ENCODE data around the gene GPS2. TPM values are rescaled to one million over a fixed set of nuclear protein-coding genes. Genes with fewer than 3 reads are reported as not detected.

Gene GPS2
- total and polyA plus RNA-seq, 2 of the 4 experiments (the other 2 are of a cell fraction) = 36.2 to 50.9 TPM

DNA sequence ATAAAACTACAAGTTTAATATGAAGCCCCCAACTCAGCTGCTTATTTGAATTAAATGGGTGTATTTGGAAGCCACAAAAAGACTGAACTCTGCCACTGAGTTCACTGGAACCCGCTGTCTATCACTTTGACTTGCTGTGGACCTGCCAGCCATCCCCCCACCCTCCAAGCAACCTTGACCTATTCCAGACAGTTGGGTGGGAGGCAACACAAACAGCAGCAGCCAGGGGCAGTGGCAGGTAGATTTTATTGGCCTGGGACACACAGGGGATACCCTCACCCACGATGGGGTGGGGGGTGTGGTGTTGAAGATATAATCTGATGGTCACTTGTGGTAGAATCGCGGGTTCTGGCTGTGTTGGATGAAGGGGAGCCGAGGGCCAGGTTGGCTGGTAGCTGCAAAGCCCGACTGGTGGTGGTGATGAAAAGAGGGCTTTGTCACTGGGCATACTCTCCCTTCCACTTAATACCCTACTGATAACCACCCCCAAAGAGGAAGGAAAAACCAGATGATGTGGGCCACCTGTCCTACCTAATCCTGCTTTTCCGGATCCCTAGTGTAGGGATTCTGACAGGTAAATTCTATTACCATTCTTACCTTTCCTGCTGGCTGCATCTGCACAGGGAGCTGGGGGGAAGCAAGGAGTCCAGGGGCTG, 2.6 kb downstream of the GPS2 start:
- ChIA-PET POLR2A (ENCODE audit: unreplicated experiment) (no interaction called here), CTCF (no interaction called here)
- Histone ChIP-seq H3K4me2 (ENCODE audit: low read depth, low read length) (no peak overlapping the region), H2AFZ (replicated peaks; ENCODE audit: low read length, poor library complexity) (no peak overlapping the region), H3K9me1 (ENCODE audit: insufficient read depth, low read length) (peaks cover 16% of the 10 kb centered on the region), H4K8ac (ENCODE audit: low read depth in 2 of 2, low read length in 2 of 2) (no peak overlapping the region), H3K56ac (ENCODE audit: extremely low read depth, insufficient read depth, low read length) (no peak overlapping the region), H3K36me3 (ENCODE audit: control insufficient read depth, insufficient read depth, low read length) (peaks cover 45% of the 10 kb centered on the region), H2BK120ac (ENCODE audit: low read depth, low read length) (no peak overlapping the region), H3K4me3 (ENCODE audit: insufficient read depth, low read depth, low read length) (no peak overlapping the region), H4K91ac (ENCODE audit: insufficient read depth, low read depth, low read length) (no peak overlapping the region), H3K9me3 (ENCODE audit: control insufficient read depth, insufficient read depth, low read length) (no peaks in the 10 kb centered on the region), H3K4ac (ENCODE audit: low read depth, low read length) (no peak overlapping the region), H3K14ac (replicated peaks; ENCODE audit: low read depth, low read length) (no peak overlapping the region), H2BK5ac (ENCODE audit: low read depth, low read length, poor library complexity, severe bottlenecking) (no peak overlapping the region), H2BK15ac (ENCODE audit: low read depth, low read length) (no peak overlapping the region), H3K9ac (ENCODE audit: low read depth, low read length) (no peak overlapping the region), H4K5ac (ENCODE audit: low read depth, low read length) (no peak overlapping the region), H3K23ac (ENCODE audit: low read depth, low read length) (no peak overlapping the region), H2AK9ac (replicated peaks; ENCODE audit: low read depth, low read length, poor library complexity) (peak overlapping the region; percentile 68), H3K27ac (ENCODE audit: insufficient read depth, low read length) (no peak overlapping the region), H3K27me3 (ENCODE audit: control insufficient read depth, insufficient read depth, low read length) (no peaks in the 10 kb centered on the region), H3K18ac (ENCODE audit: low read depth, low read length) (no peak overlapping the region), H2BK20ac (ENCODE audit: low read depth, low read length) (no peak overlapping the region), H4K20me1 (ENCODE audit: insufficient read depth, low read length) (peaks cover 65% of the 10 kb centered on the region), H3K79me1 (ENCODE audit: low read depth in 1 of 2, low read length in 2 of 2) (peaks cover 25 to 66% of the 10 kb centered on the region in 2 experiments), H3K4me1 (ENCODE audit: control insufficient read depth, insufficient read depth, low read length) (peaks cover 7% of the 10 kb centered on the region), H2AK5ac (ENCODE audit: low read depth, low read length) (no peak overlapping the region)
- intact Hi-C loops (cut with micrococcal nuclease) = no loop called here
- TF ChIP-seq RFX5 (IDR thresholded peaks at IDR 0.05; ENCODE audit: low read depth, low read length) = no peak
- no peak for TF ChIP-seq RAD21 (IDR thresholded peaks at IDR 0.05; ENCODE audit: low read length)
- TF ChIP-seq SMC3 (IDR thresholded peaks at IDR 0.05; ENCODE audit: low read depth, low read length) = no peak
- no peak for TF ChIP-seq POLR2A (IDR thresholded peaks at IDR 0.05; ENCODE audit: low read depth, low read length)
- TF ChIP-seq MAZ (IDR thresholded peaks at IDR 0.05; ENCODE audit: borderline replicate concordance, low read depth, low read length) = no peak
- TF ChIP-seq, protein P1, sequence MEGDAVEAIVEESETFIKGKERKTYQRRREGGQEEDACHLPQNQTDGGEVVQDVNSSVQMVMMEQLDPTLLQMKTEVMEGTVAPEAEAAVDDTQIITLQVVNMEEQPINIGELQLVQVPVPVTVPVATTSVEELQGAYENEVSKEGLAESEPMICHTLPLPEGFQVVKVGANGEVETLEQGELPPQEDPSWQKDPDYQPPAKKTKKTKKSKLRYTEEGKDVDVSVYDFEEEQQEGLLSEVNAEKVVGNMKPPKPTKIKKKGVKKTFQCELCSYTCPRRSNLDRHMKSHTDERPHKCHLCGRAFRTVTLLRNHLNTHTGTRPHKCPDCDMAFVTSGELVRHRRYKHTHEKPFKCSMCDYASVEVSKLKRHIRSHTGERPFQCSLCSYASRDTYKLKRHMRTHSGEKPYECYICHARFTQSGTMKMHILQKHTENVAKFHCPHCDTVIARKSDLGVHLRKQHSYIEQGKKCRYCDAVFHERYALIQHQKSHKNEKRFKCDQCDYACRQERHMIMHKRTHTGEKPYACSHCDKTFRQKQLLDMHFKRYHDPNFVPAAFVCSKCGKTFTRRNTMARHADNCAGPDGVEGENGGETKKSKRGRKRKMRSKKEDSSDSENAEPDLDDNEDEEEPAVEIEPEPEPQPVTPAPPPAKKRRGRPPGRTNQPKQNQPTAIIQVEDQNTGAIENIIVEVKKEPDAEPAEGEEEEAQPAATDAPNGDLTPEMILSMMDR (conservative IDR thresholded peaks at IDR 0.05; ENCODE audit: low read depth, low read length) = no peak
- TF ChIP-seq NFE2L2 (IDR thresholded peaks at IDR 0.05; ENCODE audit: low read depth, low read length) = no peak
- no peak for TF ChIP-seq CHD1 (IDR thresholded peaks at IDR 0.05; ENCODE audit: low read depth, low read length)
- no peak for TF ChIP-seq BHLHE40 (IDR thresholded peaks at IDR 0.05; ENCODE audit: low read depth, low read length)
- TF ChIP-seq MXI1 (IDR thresholded peaks at IDR 0.05; ENCODE audit: borderline replicate concordance, low read depth, low read length) = no peak
- TF ChIP-seq FOS (IDR thresholded peaks at IDR 0.05; ENCODE audit: low read depth, low read length) = no peak
- no peak for TF ChIP-seq CEBPB (IDR thresholded peaks at IDR 0.05; ENCODE audit: low read depth, low read length)
- TF ChIP-seq USF2 (IDR thresholded peaks at IDR 0.05; ENCODE audit: low read depth, low read length) = no peak
- no peak for TF ChIP-seq MAFK (IDR thresholded peaks at IDR 0.05; ENCODE audit: low read depth, low read length)
- WGBS, 2 experiments (ENCODE audit: extremely low coverage in 2 of 2, insufficient read length in 1 of 2) = no CpG with 5 or more reads among the region's 7 CpGs
- no peak for DNase-seq
- no peak for ATAC-seq (ENCODE audit: low read depth)
- BruUV-seq (replicated peaks) = no TSS peak
- in situ Hi-C loops (cut with MboI; ENCODE audit: low sequenced_read_pairs) = no loop called here
- dilution Hi-C loops (cut with HindIII; ENCODE audit: low sequenced_read_pairs, unreplicated experiment) = no loop called here

Measured in IMR-90 (cell line).